ENCODE measurements around the gene TTC1.

DNA sequence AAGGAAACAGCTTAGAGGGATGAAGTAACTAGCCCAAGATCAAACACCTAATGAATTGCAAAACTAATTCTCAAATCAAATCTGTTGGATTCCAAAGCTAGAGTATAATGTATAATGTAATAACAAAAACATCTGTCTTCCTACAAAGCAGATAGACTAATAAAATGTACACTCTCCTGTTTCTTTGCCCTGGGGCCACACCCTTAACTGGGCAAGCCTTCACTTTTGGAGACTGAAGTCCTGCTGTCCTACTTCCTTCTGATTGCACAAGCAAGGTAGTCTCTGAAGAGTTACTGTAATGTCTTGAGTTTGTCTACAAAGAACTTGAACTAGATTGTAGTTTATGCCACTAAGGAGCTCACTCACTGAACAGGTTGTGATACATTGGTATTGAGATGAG is 2.5 kb downstream of the TTC1 start:
- TF ChIP-seq, protein P1, sequence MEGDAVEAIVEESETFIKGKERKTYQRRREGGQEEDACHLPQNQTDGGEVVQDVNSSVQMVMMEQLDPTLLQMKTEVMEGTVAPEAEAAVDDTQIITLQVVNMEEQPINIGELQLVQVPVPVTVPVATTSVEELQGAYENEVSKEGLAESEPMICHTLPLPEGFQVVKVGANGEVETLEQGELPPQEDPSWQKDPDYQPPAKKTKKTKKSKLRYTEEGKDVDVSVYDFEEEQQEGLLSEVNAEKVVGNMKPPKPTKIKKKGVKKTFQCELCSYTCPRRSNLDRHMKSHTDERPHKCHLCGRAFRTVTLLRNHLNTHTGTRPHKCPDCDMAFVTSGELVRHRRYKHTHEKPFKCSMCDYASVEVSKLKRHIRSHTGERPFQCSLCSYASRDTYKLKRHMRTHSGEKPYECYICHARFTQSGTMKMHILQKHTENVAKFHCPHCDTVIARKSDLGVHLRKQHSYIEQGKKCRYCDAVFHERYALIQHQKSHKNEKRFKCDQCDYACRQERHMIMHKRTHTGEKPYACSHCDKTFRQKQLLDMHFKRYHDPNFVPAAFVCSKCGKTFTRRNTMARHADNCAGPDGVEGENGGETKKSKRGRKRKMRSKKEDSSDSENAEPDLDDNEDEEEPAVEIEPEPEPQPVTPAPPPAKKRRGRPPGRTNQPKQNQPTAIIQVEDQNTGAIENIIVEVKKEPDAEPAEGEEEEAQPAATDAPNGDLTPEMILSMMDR (IDR thresholded peaks at IDR 0.05): no peak
- TF ChIP-seq POLR2A (IDR thresholded peaks at IDR 0.05; ENCODE audit: low read depth) (no peak), POLR2AphosphoS5 (IDR thresholded peaks at IDR 0.05) (no peak)

Measured in esophagus muscularis mucosa (tissue), 3 donors.